Right kidney (tissue), 1 donor: Measurements from ENCODE around the gene RER1.

Experiments
- DNase-seq: peaks from one replicate; pipeline ENCODE4 v3.0.0-alpha.2; 2016

The RER1 gene

DNA sequence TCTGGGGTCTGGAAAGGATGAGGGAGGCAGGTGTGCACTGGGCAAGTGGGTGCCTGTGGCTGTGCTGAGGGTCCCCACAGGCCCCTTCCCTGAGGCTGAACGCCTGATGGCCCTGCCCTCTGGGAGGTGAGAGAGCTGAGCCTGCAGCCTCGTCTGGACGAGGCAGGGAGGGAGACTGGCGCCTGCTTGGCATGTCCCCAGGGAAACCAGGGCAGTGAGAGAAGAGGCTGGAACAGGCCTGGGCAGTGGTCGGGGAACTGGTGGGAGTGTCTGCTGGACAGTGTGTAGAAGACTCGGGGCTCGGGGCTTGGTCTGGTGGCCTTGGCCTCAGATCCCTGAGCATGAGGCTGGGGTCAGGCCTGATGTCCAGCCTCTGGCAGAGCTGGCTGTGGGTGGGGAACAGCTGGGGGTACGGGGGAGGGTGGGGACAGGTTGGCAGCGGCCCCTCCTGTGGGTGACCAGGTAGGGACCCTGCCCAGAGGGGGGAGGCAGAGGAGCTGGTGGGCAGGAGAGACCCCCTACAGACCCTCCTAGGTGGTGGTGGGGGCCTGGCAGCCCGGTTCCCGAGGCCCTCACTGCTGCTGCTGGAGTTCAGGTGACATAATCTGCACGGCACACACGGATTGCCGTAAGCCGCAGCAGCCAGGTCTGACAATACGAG lies 53.7 kb downstream of the RER1 start:
- no peak for DNase-seq

DNA sequence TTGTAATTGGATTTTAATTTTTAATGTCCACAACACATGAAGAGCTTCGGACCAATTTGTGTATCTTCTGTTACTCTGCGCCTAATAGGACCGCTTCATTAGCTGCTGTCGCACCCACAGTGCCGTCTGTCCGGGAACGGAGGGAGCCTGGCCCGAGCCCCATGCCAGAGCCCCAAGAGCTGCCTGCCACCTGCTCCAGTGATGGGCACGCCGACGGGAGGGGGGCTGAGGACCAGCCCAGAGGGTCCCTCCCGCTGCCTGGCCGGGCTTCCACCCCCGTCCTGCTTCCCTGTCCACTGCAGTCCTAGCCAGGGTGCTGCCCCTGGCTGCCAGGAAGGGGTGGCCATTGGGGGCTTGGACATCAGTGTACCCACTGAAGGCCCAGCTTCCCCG lies 54.2 kb downstream of the RER1 start:
- DNase-seq, result no peak

DNA sequence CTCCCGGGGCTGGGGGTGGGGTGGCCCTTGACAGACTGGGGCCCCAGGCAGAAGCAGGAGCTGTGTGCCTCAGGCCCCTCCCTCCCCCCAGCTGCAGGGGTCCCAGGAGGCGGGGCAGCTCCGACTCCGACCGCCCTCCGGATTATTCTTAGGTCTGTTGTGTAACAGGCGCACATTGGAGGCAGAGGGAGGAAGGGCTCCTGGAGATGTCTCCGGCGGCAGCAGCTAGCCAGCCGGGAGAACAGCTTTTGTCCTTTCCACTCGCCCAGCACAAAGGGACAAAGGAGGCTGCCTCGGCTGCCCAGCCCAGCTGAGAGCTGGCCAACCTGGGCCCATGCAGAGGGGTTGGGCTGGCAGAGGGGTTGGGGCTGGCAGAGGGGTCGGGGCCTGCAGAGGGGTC lies 54.8 kb downstream of the RER1 start:
- DNase-seq, result no peak

DNA sequence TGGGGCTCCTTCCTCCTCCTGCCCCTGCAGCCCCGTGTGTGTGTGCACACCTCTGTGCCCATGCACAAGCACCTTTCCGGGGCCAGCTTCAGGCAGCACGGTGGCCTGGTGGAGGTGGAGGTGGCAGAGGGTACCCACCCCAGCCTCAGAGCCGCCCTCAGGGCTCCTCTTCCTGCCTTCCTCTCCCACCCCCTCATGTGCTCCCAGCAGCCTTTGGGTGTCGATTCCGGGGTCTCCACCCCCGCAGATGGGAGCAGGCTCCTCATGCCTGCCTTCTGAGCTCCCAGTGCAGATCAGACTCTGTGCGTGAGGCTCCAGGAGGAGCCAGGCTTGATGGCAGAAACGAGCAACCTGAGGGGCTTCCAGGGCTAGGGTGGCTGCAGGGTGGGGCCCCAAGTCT lies 55.2 kb downstream of the RER1 start:
- no peak for DNase-seq

DNA sequence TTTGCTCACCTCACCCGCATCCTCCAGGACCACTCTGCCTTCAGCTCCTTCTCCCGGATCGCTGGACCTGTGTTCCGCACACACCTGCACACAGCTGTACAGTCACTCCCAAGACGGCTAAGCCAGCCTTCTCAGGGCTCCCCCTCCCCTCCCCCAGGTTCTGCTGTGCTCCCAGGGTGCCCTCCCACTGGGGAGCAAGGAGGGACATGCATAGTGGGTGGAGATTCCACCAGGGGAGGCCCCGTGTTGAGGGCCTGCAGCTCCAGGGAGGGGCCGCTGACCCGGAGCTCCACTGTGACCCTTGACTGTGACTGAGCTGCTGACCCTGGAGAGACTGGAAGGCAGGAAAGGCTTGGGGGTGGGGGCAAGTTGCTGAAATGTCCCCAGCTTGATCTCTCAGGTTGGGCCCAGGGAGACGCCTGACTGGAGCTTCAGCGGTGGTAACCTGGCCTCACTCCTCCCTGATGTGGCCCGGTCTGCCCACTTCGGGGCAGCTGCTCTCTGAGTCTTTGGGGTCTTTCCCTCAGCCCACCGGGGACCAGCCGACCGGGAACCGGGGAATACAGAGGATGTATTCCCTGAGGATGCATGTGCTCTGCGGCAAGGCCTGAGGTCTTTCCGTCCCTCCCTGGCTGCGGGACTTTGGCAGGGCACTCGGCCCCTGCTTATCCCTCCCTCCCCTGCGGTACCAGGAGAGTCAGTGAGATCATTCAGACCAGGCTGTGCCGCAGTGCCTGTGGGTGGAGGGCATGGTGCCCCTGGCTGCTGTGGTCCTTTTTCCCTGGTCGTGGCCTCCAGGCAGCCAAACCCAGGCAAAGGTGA lies 55.8 kb downstream of the RER1 start:
- no peak for DNase-seq

DNA sequence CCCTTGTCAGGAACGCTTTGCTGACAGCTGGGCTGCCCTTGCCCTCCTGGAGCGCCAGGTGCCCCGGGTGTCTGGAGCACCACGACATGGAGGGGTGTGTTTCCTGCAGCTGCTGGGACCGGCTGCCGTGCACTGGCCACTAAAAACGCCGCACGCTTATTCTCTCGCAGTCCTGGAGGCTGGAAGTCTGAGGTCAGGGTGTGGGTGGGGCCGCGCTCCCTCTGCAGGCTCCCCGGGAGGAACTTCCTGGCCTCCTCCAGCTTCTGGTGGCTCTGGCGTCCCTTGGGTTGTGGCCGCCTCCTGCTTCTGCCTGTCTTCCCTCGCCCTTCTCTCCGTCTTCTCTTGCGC lies 56.4 kb downstream of the RER1 start:
- no peak for DNase-seq

DNA sequence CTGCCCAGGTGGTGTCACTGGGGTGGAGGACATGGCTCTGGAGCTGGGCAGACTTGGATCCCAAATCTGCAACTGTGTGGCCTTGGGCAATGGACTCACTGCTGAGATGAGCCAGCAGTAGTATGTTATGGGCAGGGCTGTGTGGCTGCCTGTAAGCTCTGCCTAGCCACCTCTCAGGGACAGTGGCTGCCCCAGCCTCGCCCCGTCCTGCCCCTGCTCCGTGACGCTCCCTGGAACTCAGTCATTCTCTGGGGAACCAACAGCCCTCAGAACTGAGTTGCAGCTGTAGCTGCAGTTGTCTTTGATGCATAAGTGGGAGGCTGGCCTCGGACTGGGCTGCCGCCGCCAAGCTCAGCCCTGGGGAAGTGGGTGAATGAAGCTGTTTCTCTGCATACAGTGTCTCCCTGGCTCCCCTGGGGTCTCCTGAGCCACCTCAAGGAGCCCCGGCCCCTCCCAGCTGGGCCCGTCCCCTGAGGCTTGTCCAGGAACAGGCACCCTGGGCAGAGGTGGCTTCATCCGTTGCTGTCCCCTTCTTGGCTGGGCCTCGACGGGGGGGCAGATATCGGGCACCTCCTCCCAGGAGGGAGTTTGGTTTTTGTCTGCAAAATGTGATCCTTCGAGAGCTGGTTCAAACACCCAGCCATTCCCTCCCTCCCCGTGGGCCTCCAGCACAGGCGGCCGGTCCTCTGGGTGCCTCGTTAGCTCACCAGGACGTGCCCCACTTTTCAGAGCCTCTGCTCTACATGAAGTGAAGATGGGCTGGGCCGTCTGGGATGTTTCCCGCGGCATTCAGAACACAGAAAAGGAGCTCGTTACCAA lies 58.2 kb downstream of the RER1 start:
- DNase-seq, result no peak

DNA sequence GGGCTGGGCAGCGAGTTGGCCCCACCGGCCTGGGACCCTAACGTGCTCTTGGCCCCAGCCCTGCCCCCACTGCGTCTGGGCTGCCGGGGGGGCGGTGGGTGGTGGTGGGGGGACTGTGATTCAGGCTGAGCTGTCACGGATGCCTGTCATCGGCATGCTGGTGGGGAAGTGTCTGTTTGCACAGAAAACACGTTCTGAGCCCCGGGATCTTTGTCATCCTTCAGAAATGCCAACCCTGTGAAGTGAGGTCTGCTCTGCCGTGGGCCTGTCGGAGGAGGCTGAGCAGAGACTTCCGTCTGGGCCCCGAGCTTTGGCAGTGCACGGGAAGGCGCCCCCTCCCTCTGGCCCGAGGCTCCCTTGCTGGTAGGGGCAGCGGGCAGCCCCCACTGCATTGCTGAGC lies 60.1 kb downstream of the RER1 start:
- DNase-seq, result no peak

DNA sequence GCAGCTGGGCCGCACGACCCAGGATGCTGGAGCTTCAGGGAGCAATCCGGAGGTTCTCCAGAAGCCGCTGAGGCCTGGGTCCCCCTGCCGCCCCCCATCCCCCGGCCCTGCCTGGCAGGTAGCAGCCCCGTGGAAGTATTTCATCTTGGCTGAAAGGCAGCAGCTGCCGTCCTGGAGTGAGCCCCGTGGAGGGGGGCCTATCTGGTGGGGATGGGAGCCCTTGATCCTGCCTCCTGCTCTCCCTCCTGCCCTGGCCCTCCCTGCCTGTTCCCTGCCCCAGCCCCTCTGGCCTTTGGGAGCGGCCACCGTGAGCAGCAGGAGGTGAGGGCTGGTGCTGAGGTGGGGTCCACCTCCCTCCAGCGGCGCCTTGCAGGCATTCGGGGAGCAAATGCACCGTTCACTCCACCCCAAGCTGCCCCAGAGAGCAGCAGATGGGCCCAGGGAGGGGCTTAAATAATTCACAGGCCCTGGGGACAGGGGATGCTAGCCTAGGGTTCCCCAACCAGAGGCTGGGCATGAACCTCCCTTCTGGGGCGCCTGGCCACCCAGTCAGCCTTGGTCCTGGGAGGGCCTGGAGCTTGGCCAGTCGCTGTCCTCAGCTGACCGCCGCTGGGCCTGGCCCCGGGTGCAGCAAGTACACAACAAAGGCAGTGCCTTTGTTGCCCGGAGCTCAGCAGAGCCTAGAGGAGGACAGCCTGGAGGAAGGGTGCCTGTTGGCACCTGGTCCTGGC lies 60.7 kb downstream of the RER1 start:
- DNase-seq, result no peak

DNA sequence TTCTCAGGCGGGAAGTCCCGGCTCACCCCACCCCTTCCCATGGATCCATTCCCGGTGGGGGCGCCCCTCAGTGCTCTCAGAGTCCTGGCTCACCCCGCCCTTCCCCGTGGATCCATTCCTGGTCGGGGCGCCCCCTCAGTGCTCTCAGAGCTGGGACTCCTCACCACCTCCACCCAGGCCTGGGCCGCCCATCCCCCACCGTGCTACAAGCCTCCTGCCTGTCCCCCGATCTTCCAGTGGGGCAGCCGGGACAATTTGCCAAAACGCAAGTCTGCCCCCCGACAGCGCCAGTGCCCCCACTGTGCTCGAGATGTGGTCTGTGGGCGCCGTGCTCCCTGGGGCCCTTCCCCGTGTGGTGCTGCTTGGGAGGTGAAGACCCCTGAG lies 61.3 kb downstream of the RER1 start:
- DNase-seq, result no peak

DNA sequence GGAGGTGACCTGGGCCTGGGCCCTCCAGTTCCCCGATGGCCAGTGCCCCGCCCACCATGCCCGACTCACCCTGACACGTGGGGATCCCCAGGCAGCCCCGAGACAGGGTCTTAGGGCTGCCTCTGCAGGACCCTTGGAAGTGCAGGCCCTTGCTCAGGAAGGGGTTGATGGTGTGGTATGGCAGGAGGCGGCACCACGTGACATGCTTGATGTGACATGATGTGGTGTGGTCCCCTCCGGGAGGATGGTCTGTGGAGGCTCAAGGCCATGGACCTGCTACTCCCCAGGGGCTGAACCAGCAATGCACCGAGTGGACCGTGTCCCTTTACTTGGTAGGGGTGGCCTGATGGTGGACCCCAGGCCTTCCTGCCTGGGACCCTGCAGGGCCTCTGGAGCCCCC lies 62.6 kb downstream of the RER1 start:
- no peak for DNase-seq
